K562 (cell line): Measurements from ENCODE around the gene ASCC3. TPM values are rescaled to one million over a fixed set of nuclear protein-coding genes. Genes with fewer than 3 reads are reported as not detected.

ENCODE experiments used
- ATAC-seq: fragments of 200-7000 bp; cut with Tn5 transposase; 3 replicates; pipeline ENCODE4 v1.9.1; 2020; ENCODE audit warnings: moderate library complexity
- BruUV-seq: library from RNA; stranded (reverse); fragments of 400-500 nt; replicated peaks from 2 replicates; lab custom pipeline; 2021; lab: Mats Ljungman, UMichigan
- CTCF ChIA-PET: fragments of 300-600 bp; formaldehyde crosslinking; extraction: SDS; loops from one replicate; lab custom pipeline; 2021; ENCODE audit warnings: low intra/inter-chr PET ratio; lab: Yijun Ruan, JAX
- POLR2A ChIA-PET: fragments of 300-600, 350-650 bp; sonication (Branson Sonifier 250); formaldehyde crosslinking; extraction: SDS; loops from one replicate; lab custom pipeline; 2021; ENCODE audit warnings: antibody characterized with exemption, inconsistent platforms; lab: Yijun Ruan, JAX
- DNase-seq, 4 experiments: peaks; one replicate each; pipeline versions ENCODE4 v3.0.0 to v3.0.0-alpha.2; 2011 to 2018; ENCODE audit warnings: low spot score in 3 of 4, mixed read lengths in 3 of 4; ENCODE audit errors: extremely low read depth in 1 of 4
- FAIRE-seq: peaks from 2 replicates; lab custom pipeline; 2011; peaks lifted over from hg19 to GRCh38; lab: Jason Lieb, UNC
- H2AFZ ChIP-seq: 2 replicates; pipeline ENCODE4 v1.6.0; 2011; ENCODE audit warnings: low read depth, low read length, control low read depth, inconsistent platforms
- H3K27ac ChIP-seq: fragments of 200-600 bp; 3 replicates; pipeline ENCODE4 v1.8.0; 2011; ENCODE audit warnings: low read depth, mild to moderate bottlenecking, control low read depth, inconsistent platforms, low read length, moderate library complexity, mixed read lengths; ENCODE audit errors: extremely low read depth
- H3K27me3 ChIP-seq, 2 experiments: fragments of 300-600 bp in 1 of 2; 2 replicates in 1 of 2; 3 replicates in 1 of 2; pipeline versions ENCODE4 v1.6.0 to v1.8.0; 2011; ENCODE audit warnings: inconsistent platforms in 2 of 2, low read length in 2 of 2, mild to moderate bottlenecking in 1 of 2, mixed read lengths in 1 of 2, moderate library complexity in 1 of 2; ENCODE audit not compliant: control insufficient read depth in 2 of 2, insufficient read depth in 2 of 2
- H3K36me3 ChIP-seq: fragments of 300-600 bp; 3 replicates; pipeline ENCODE4 v1.8.0; 2011; ENCODE audit warnings: mild to moderate bottlenecking, low read length, inconsistent platforms; ENCODE audit not compliant: control insufficient read depth, insufficient read depth
- H3K4me1 ChIP-seq, 2 experiments: fragments of 200-600 bp in 1 of 2; replicated peaks in 1 of 2; 2 replicates in 1 of 2; 3 replicates in 1 of 2; pipeline versions ENCODE4 v1.5.1 to v1.8.0; 2011; ENCODE audit warnings: inconsistent platforms in 2 of 2, low read length in 2 of 2, mild to moderate bottlenecking in 1 of 2, mixed read lengths in 1 of 2, moderate library complexity in 1 of 2; ENCODE audit not compliant: control insufficient read depth in 2 of 2, insufficient read depth in 2 of 2
- H3K4me2 ChIP-seq: 2 replicates; pipeline ENCODE4 v1.6.1; 2011; ENCODE audit warnings: low read length, control low read depth, inconsistent platforms, mixed read lengths; ENCODE audit not compliant: insufficient read depth
- H3K4me3 ChIP-seq: fragments of 200-600 bp; sonication (generic), shearing (Covaris generic); 2 replicates; pipeline ENCODE4 v1.5.1; 2016; ENCODE audit warnings: control low read depth, inconsistent platforms
- H3K79me2 ChIP-seq: fragments of 200-600 bp; 3 replicates; pipeline ENCODE4 v1.8.0; 2011; ENCODE audit warnings: low read length, inconsistent platforms; ENCODE audit not compliant: control insufficient read depth, insufficient read depth
- H3K9ac ChIP-seq, 2 experiments: 2 replicates each; pipeline versions ENCODE4 v1.6.0 to v1.6.1; 2011; ENCODE audit warnings: low read depth in 2 of 2, low read length in 2 of 2, control low read depth in 1 of 2, inconsistent platforms in 1 of 2, mild to moderate bottlenecking in 1 of 2, mixed read lengths in 1 of 2; ENCODE audit not compliant: insufficient read depth in 1 of 2
- H3K9me1 ChIP-seq: one replicate; pipeline ENCODE4 v1.6.0; 2011; ENCODE audit warnings: inconsistent platforms, mild to moderate bottlenecking, low read length, moderate library complexity; ENCODE audit not compliant: control insufficient read depth, insufficient read depth
- H3K9me3 ChIP-seq: replicated peaks from 2 replicates; pipeline ENCODE4 v1.5.1; 2011; ENCODE audit warnings: low read depth, low read length, inconsistent platforms; ENCODE audit not compliant: control insufficient read depth, insufficient read depth
- H4K20me1 ChIP-seq: replicated peaks from 2 replicates; pipeline ENCODE4 v1.6.1; 2011; ENCODE audit warnings: low read length, inconsistent platforms, mixed read lengths; ENCODE audit not compliant: control insufficient read depth, insufficient read depth
- ATF6 ChIP-seq: sonication (generic); formaldehyde crosslinking; IDR thresholded peaks from 2 replicates; pipeline ENCODE4 v1.4.0; 2020; ENCODE audit warnings: mild to moderate bottlenecking, missing genetic modification reagents
- CTCFL ChIP-seq: IDR thresholded peaks from 2 replicates; pipeline ENCODE4 v1.6.1; 2011; ENCODE audit warnings: borderline replicate concordance, low read depth, mild to moderate bottlenecking, moderate library complexity, low read length; ENCODE audit not compliant: insufficient read depth, poor library complexity, severe bottlenecking
- MBD1 ChIP-seq: fragments of 250-450 bp; sonication (Bioruptor Pico); IDR thresholded peaks from 2 replicates; pipeline ENCODE4 v1.8.0; 2022; ENCODE audit warnings: inconsistent platforms
- SFPQ ChIP-seq: fragments of 200-400 bp; formaldehyde crosslinking; IDR thresholded peaks from 2 replicates; pipeline ENCODE4 v1.6.1; 2017; ENCODE audit warnings: mild to moderate bottlenecking, low read depth, low read length, moderate library complexity
- SIN3B ChIP-seq: fragments of 450-650 bp; IDR thresholded peaks from 2 replicates; pipeline ENCODE4 v1.6.1; 2017; ENCODE audit warnings: low read depth, mild to moderate bottlenecking, moderate library complexity
- WHSC1 ChIP-seq: IDR thresholded peaks from one replicate; pipeline ENCODE4 v1.6.1; 2012; ENCODE audit warnings: low read length, control low read depth, inconsistent platforms
- ZBTB11 ChIP-seq, 3 experiments: fragments of 200-800 bp in 1 of 3; fragments of 250-450 bp in 1 of 3; fragments of 450-650 bp in 1 of 3; sonication (Bioruptor Pico) in 1 of 3; sonication (Bioruptor generic) in 1 of 3; formaldehyde crosslinking in 1 of 3; IDR thresholded peaks; 2 replicates each; pipeline versions ENCODE4 v1.6.1 to v1.8.0; 2016 to 2022; ENCODE audit warnings: mild to moderate bottlenecking in 2 of 3, missing genetic modification characterization in 2 of 3, missing compliant biosample characterization in 1 of 3, moderate library complexity in 1 of 3
- ZNF263 ChIP-seq: sonication (generic); formaldehyde crosslinking; IDR thresholded peaks from 2 replicates; pipeline ENCODE4 v1.8.0; 2022; ENCODE audit warnings: mild to moderate bottlenecking, missing genetic modification reagents, borderline replicate concordance
- ZNF408 ChIP-seq: fragments of 250-450 bp; sonication (Bioruptor Pico); IDR thresholded peaks from 2 replicates; pipeline ENCODE4 v1.4.0; 2020; ENCODE audit warnings: low read depth, mild to moderate bottlenecking, moderate library complexity
- WGBS: fragments of 100-300 bp; shearing (Covaris generic); methylation state at CpG from one replicate; pipeline ENCODE4 v1.1.6; 2016; ENCODE audit warnings: low coverage, mixed read lengths; ENCODE audit not compliant: insufficient coverage; ENCODE audit errors: missing lambda C conversion rate; 5-methylcytosine and 5-hydroxymethylcytosine counted together
- in situ Hi-C: fragments of 300-500 bp; cut with MboI; formaldehyde crosslinking; loops from 4 replicates; pipeline ENCODE4 v1.15.0; 2018; ENCODE audit warnings: inconsistent platforms, mixed read lengths
- intact Hi-C: fragments of 100-400 bp; cut with micrococcal nuclease; formaldehyde crosslinking; loops from 2 replicates; pipeline ENCODE4 v1.14.2; 2022
- polyA plus RNA-seq, 8 experiments: library from polyadenylated mRNA; depleted of rRNA in 4 of 8; stranded (reverse) in 5 of 8; unstranded in 3 of 8; fragments of >200 nt; fragmentation: Nextera tagmentation in 2 of 8; fragmentation: Illumina TruSeq in 1 of 8; extraction: Ambion mirVana in 2 of 8; extraction: Trizol in 1 of 8; gene quantifications; 2 replicates each; pipeline versions ENCODE4 v1.2.1 to v1.2.3, GENCODE V29; 2011 to 2014; ENCODE audit warnings: inconsistent platforms in 1 of 8, missing spikeins in 1 of 8
- total RNA-seq, 7 experiments: library from RNA; depleted of rRNA in 6 of 7; stranded (reverse); fragments of >200 nt in 6 of 7; fragmentation: Illumina TruSeq in 2 of 7; extraction: Trizol in 2 of 7; gene quantifications; 2 replicates each; pipeline versions ENCODE4 v1.2.1 to v1.2.3, GENCODE V29; 2011 to 2021; ENCODE audit warnings: low replicate concordance in 1 of 7

ASCC3 gene
- total and polyA plus RNA-seq, 9 of the 15 experiments (the other 6 are each of a cell fraction or from before 2014, with no cell fraction given): 16.1 to 56.1 (median 33.9) TPM

GRCh38 chr6:100614386-100614785, 266.7 kb downstream of the ASCC3 start:
- Histone ChIP-seq H3K4me3 (no peak overlapping the region), H3K27me3 (no peaks in the 10 kb centered on the region), H3K4me2 (no peak overlapping the region), H3K9me3 (no peaks in the 10 kb centered on the region), H3K27ac (no peak overlapping the region), H3K79me2 (no peaks in the 10 kb centered on the region), H3K4me1 (no peaks in the 10 kb centered on the region), H3K36me3 (peaks cover 6% of the 10 kb centered on the region; the same call in 2 of the 3 replicates), H4K20me1 (no peaks in the 10 kb centered on the region), H2AFZ (no peak overlapping the region), H3K9me1 (no peaks in the 10 kb centered on the region), H3K9ac (no peak overlapping the region)
- no peak for DNase-seq
- WGBS: 96% methylated on average over 4 of the region's 4 CpGs
- CTCF ChIA-PET: no interaction called here
- BruUV-seq: no TSS peak
- no peak for FAIRE-seq
- in situ Hi-C loops (no loop called here), intact Hi-C loops (no loop called here)
- ATAC-seq: no peak
- POLR2A ChIA-PET: interaction anchor here (0.7 kb wide), 2 partner anchors 9 to 30 kb away, joined by 3 to 4 read pairs; no protein-coding TSS in a partner anchor
- TF ChIP-seq ZNF408 (no peak), CTCFL (no peak), ZBTB11 (CRISPR knock-in tag; IDR thresholded peaks at IDR 0.05) (no peak), ATF6 (no peak), SIN3B (no peak), ZNF263 (CRISPR knock-in tag) (no peak), WHSC1 (no peak), SFPQ (no peak), MBD1 (CRISPR knock-in tag) (no peak)
